22Rv1 (cell line): ENCODE data around the gene CALCOCO2.

Experiments
- H3K27ac ChIP-seq: fragments of 450-650 bp; 2 replicates; pipeline ENCODE4 v1.5.1; 2017
- CTCF ChIP-seq: fragments of 450-650 bp; IDR thresholded peaks from 2 replicates; pipeline ENCODE4 v1.5.1; 2017; ENCODE audit warnings: mild to moderate bottlenecking
- ZFX ChIP-seq: fragments of 450-650 bp; IDR thresholded peaks from 2 replicates; pipeline ENCODE4 v1.6.1; 2017; ENCODE audit warnings: antibody characterized with exemption, borderline replicate concordance

CALCOCO2 gene

GRCh38 chr17:48869821-48870318 is 39.0 kb downstream of the CALCOCO2 start:
- H3K27ac ChIP-seq: peak overlapping the region; percentile 87

GRCh38 chr17:48871035-48871550 is 40.3 kb downstream of the CALCOCO2 start:
- H3K27ac ChIP-seq: peak overlapping the region; percentile 87
- TF ChIP-seq ZFX: no peak

More at GRCh38 chr17:48869821-48870318, 39.0 kb downstream of the CALCOCO2 start:
- TF ChIP-seq CTCF: no peak
- no peak for TF ChIP-seq ZFX

GRCh38 chr17:48871551-48872351 is 40.9 kb downstream of the CALCOCO2 start:
- no peak for TF ChIP-seq ZFX
- no peak for TF ChIP-seq CTCF
- H3K27ac ChIP-seq: peak overlapping the region; percentile 87

GRCh38 chr17:48872409-48872808 is 41.6 kb downstream of the CALCOCO2 start:
- H3K27ac ChIP-seq: peak overlapping the region; percentile 87

GRCh38 chr17:48873209-48873608 is 42.4 kb downstream of the CALCOCO2 start:
- TF ChIP-seq CTCF: no peak
- no peak for TF ChIP-seq ZFX
- H3K27ac ChIP-seq: peak overlapping the region; percentile 87

GRCh38 chr17:48873696-48874443 is 43.0 kb downstream of the CALCOCO2 start:
- no peak for TF ChIP-seq ZFX
- TF ChIP-seq CTCF: no peak
- peak overlapping the region; percentile 87 for H3K27ac ChIP-seq

- TF ChIP-seq CTCF (peak; percentile 89), ZFX (no peak)
- H3K27ac ChIP-seq: no peak overlapping the region
These were observed 48.4 kb downstream of the CALCOCO2 start for GRCh38 chr17:48878920-48879898.
